HL-60/S4 treated with retinoic acid at 250 ng/mL for 4 days and 3 days (cell line): ENCODE results near the gene UBE2G1.

ENCODE experiments used
- in situ Hi-C: fragments of 300-500 bp; cut with MboI; formaldehyde crosslinking; loops from 2 replicates; pipeline ENCODE4 v1.7.0; 2022; ENCODE audit warnings: low sequenced_read_pairs

Gene UBE2G1

DNA sequence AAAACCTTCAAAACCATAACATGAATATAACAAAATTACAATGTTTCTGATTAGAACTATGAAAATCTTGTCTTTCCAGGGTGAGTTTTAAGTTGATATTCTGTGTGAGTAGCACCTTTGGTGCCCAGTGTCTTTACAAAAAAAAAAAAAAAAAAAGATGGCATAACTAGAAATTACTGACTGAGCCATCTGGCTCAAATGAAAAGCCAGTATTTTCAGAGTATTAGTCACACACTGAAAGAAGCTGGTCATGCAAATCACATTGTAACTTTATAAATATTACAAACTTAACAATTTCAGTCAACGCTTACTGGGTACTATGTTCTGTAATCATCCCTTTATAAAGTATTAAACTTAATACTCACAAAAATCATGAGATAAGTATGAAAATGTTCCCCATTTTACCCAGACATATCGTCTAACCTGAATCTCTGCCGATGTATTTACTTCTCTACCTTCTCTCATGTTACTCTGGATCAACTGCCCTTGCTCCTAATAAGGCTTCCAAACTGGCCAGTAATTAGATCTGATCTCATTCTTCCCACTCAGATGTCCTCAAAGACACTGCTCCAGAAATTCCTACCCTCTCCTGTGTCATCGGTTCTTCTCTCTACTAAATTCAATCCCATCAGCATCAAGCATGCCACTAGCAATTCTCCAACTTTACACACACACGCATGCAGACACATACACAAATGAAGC lies 25.4 kb downstream of the UBE2G1 start:
- in situ Hi-C loops, result no loop called here

- in situ Hi-C loops, result no loop called here
Measured at GRCh38 chr17:4334776-4335584, 31.5 kb downstream of the UBE2G1 start.

DNA sequence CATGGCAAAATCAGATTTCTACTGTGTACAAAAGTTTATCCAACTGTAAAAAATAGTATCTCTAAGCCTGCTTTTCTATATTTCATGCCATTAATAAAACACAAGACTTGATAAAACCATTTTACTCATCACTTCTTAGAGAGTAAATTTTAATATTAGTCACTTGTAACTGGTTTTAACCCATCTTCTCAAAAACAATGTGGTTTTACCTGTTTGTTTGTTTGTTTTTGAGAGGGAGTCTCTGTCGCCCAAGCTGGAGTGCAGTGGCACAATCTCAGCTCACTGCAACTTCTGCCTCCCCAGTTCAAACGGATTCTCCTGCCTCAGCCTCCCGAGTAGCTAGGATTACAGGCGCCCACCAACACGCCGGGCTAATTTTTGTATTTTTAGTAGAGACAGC lies 32.1 kb downstream of the UBE2G1 start:
- in situ Hi-C loops, result no loop called here

- in situ Hi-C loops, result no loop called here
Measured at GRCh38 chr17:4333041-4333440, 33.4 kb downstream of the UBE2G1 start.

GRCh38 chr17:4332296-4332970 lies 34.0 kb downstream of the UBE2G1 start:
- in situ Hi-C loops, result no loop called here

- in situ Hi-C loops, result no loop called here
Measured at GRCh38 chr17:4331614-4332013, 34.9 kb downstream of the UBE2G1 start.

DNA sequence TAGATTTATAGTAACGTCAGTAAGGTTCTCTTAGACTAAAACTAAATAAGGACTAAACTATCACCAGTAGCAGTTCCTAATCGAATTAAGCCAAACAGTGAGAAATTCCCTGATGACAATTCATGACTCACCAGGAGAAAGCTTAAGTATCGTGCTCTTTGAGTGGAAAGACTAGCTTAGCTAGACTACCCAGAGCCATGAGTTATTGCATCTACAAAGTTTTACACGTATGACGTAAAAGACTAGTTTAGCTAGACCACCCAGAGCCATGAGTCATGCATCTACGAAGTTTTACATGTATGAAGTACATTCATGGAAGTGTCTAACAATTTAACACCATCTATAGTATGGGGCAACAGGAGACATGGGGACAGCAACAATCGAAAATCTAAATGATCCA lies 36.6 kb downstream of the UBE2G1 start:
- in situ Hi-C loops, result no loop called here

GRCh38 chr17:4327606-4328005 lies 38.9 kb downstream of the UBE2G1 start:
- in situ Hi-C loops, result no loop called here

- in situ Hi-C loops, result no loop called here
Measured at GRCh38 chr17:4326608-4327007, 39.9 kb downstream of the UBE2G1 start.

DNA sequence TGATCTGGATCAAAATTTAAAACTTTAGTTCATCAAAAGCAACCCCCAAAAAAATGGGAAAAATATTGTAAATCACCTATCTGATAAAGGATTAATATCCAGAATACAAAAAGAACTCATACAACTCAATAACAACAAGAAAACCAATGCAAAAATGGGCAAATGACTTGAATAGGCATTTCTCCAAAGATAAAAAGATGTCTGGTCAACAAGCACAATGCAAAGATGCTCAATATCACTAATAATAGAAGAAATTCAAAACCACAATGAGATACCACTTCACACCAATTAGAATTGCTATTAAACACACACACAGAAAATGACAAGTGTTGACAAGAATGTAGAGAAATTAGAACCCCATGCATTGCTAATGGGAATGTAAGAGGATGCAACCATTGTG lies 40.4 kb downstream of the UBE2G1 start:
- in situ Hi-C loops, result no loop called here

DNA sequence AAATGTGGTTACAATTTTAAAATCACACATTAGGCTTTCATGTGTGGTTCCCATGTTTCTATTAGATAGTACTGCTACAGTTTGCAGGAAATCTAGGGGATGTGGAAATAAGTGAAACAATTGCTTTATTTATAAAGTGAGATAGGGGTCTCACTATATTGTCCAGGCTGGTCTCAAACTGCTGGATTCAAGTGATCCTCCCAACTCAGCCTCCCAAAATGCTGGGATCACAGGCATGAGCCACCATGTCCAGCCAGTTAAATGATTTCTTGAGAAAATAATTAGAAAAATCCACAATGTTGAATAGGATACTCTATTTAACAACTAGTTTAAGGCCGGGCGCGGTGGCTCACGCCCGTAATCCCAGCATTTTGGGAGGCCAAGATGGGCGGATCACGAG lies 42.0 kb downstream of the UBE2G1 start:
- in situ Hi-C loops, result no loop called here

- in situ Hi-C loops, result no loop called here
Measured at GRCh38 chr17:4319221-4319620, 47.3 kb downstream of the UBE2G1 start.

GRCh38 chr17:4318596-4318995 lies 47.9 kb downstream of the UBE2G1 start:
- in situ Hi-C loops, result no loop called here

DNA sequence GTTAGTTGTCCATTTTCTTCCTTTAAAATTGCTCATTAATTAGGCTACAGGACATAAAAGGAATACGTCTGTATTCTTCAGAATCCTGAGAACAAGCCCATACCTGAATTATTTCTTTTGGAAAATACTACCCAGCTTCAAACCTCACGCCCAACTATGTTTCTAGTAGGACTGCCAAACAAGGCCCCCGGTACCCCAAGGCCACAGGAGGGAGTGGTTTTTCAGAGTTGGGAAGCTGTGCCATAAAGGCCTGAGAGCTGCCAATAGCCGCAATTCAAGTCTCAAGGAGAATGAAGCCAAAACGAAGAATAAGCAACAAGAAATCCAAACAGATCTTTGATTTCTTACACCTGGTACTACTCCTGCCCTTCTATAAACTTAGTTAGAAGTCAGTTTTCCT lies 48.3 kb downstream of the UBE2G1 start:
- in situ Hi-C loops, result no loop called here

GRCh38 chr17:4317610-4318009 lies 48.9 kb downstream of the UBE2G1 start:
- in situ Hi-C loops, result no loop called here

DNA sequence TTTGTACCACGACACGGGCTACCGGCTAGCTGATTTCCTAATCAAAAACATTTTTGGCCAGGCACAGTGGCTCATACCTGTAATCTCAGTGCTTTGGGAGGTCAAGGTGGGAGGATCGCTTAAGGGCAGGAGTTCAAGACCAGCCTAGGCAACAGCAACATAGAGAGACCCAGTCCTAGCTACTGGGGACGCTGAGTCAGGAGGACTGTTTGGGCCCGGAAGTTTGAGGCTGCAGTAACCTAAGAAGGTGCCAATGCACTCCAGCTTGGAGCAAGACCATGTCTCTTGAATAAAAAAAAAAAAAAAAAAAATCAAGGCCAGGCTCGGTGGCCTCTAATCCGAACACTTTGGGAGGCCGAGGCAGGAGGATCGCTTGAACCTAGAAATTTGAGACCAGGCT lies 49.8 kb downstream of the UBE2G1 start:
- in situ Hi-C loops, result no loop called here

GRCh38 chr17:4314618-4315017 lies 51.9 kb downstream of the UBE2G1 start:
- in situ Hi-C loops, result no loop called here

- in situ Hi-C loops, result no loop called here
Measured at GRCh38 chr17:4314179-4314578, 52.3 kb downstream of the UBE2G1 start.

- in situ Hi-C loops, result no loop called here
Measured at GRCh38 chr17:4313221-4314114, 53.0 kb downstream of the UBE2G1 start.

- in situ Hi-C loops, result no loop called here
Measured at GRCh38 chr17:4310354-4311060, 56.0 kb downstream of the UBE2G1 start.
